Measurements from ENCODE around the gene ADM.

DNA sequence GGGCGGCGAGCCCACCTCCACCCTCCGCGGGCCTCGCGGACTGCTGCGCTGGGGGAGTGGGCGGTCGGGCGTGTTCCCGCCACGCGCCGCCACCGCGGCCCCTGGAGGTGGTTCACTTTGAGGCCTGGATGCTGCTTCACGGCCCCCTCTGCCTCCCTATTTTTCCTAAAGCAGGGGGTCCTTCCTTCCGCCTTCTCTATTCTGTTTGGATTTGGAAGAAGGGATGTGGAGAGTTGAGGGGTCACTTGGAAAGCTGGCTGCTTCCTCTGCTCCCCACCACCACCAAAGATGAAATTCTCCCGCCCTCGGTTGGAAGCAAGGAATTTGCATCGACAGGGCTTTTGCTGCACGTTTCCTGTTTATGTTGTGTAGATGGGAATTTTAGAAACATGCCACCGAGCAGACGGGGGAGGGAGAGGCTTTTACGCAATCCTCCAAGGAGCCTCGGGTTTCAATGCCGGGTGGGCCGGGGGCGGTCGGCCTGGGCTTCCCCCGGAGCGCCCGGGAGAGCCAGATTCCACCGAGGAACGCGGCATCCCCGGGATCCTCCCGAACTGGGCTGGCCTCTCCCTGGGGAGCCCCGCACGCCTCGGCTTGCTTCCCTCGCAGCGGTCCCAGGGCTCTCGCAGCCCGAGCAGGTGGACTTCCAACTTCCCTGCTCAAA is 10.5 kb upstream of the ADM start:
- TF ChIP-seq, protein P1, sequence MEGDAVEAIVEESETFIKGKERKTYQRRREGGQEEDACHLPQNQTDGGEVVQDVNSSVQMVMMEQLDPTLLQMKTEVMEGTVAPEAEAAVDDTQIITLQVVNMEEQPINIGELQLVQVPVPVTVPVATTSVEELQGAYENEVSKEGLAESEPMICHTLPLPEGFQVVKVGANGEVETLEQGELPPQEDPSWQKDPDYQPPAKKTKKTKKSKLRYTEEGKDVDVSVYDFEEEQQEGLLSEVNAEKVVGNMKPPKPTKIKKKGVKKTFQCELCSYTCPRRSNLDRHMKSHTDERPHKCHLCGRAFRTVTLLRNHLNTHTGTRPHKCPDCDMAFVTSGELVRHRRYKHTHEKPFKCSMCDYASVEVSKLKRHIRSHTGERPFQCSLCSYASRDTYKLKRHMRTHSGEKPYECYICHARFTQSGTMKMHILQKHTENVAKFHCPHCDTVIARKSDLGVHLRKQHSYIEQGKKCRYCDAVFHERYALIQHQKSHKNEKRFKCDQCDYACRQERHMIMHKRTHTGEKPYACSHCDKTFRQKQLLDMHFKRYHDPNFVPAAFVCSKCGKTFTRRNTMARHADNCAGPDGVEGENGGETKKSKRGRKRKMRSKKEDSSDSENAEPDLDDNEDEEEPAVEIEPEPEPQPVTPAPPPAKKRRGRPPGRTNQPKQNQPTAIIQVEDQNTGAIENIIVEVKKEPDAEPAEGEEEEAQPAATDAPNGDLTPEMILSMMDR (conservative IDR thresholded peaks at IDR 0.05 in 1 of 2, IDR thresholded peaks at IDR 0.05 in 1 of 2; ENCODE audit: extremely low read depth in 1 of 2, insufficient read depth in 1 of 2, low read depth in 1 of 2, low read length in 2 of 2) = no peak
- no peak for TF ChIP-seq EZH2 (IDR thresholded peaks at IDR 0.05; ENCODE audit: borderline replicate concordance, low read length)
